Activated B cell treated with CpG ODN at 0.5 μM for 24 hours (primary cell): ENCODE data around the gene CAPN15. TPM values are rescaled to one million over a fixed set of nuclear protein-coding genes. Genes with fewer than 3 reads are reported as not detected.

Experiments used
- ATAC-seq: fragments of 200-7000 bp; cut with Tn5 transposase; one replicate; pipeline ENCODE4 v1.10.0; 2021; ENCODE audit warnings: low read depth, mild to moderate bottlenecking, moderate library complexity
- CTCF ChIA-PET: fragments of 350-600 bp; sonication (Branson Sonifier 250); formaldehyde crosslinking; loops from one replicate; lab custom pipeline; 2021; ENCODE audit warnings: antibody characterized with exemption; lab: Charles Lee
- POLR2A ChIA-PET: fragments of 350-600 bp; sonication (Branson Sonifier 250); formaldehyde crosslinking; loops from one replicate; lab custom pipeline; 2021; ENCODE audit warnings: antibody characterized with exemption; lab: Charles Lee
- DNase-seq: peaks from one replicate; pipeline ENCODE4 v3.0.0; 2022
- H3K27ac Mint-ChIP-seq: one replicate; pipeline ENCODE4 v1.8.0; 2020; ENCODE audit warnings: mixed read lengths
- H3K27me3 Mint-ChIP-seq: one replicate; pipeline ENCODE4 v1.8.0; 2021; ENCODE audit warnings: mixed read lengths
- H3K36me3 Mint-ChIP-seq: one replicate; pipeline ENCODE4 v1.8.0; 2021; ENCODE audit warnings: low read depth, mixed read lengths
- H3K4me1 Mint-ChIP-seq: one replicate; pipeline ENCODE4 v1.8.0; 2021; ENCODE audit warnings: mixed read lengths
- H3K4me3 Mint-ChIP-seq: one replicate; pipeline ENCODE4 v1.8.0; 2020; ENCODE audit warnings: mild to moderate bottlenecking, mixed read lengths
- H3K9me3 Mint-ChIP-seq: one replicate; pipeline ENCODE4 v1.8.0; 2020; ENCODE audit warnings: mixed read lengths
- intact Hi-C: fragments of 100-400 bp; cut with micrococcal nuclease; formaldehyde crosslinking; loops from one replicate; pipeline ENCODE4 v1.15.1; 2024
- total RNA-seq: library from RNA; stranded (reverse); gene quantifications from 2 replicates; pipeline ENCODE4 v1.2.3, GENCODE V29; 2022
- TF ChIP-seq, protein P1 (sequence below): fragments of 200-600 bp; IDR thresholded peaks from one replicate; pipeline ENCODE4 v1.8.0; 2022; ENCODE audit warnings: antibody characterized with exemption, mild to moderate bottlenecking

The CAPN15 gene
- total RNA-seq, 1 donor from 2014 or later, result 95.1 TPM

DNA sequence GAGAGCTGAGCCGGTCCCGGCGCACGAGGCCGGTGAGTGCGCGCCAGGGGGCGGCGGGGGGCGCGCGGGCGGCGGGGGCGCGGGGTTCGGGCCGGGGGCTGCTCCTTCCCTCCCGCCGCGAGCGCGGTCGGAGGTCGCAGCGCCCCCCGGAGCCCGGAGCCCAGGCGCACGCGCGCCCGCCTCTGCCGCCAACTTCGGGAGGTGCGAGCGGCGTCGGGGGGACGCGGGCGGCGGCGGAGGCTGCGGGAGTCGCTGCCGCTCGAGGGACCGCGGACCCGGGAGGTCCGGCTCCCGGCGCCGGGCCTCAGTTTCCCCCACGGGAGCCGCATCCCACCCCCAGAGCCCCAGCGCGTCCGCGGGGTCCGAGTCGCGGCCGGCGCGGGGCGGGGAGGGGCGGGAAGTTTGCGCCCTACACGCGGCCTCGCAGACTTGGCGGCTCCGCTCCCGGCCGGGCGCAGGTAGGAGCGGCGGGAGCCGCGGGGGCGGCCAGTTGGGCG lies 32.7 kb downstream of the CAPN15 start, which contains the start of gene PRR35:
Gene PRR35, plus strand, starts transcription at position 191 of the 497 bp plus-strand sequence. CDS start 2,901 bp downstream, outside the sequence.
- TF ChIP-seq, protein P1, sequence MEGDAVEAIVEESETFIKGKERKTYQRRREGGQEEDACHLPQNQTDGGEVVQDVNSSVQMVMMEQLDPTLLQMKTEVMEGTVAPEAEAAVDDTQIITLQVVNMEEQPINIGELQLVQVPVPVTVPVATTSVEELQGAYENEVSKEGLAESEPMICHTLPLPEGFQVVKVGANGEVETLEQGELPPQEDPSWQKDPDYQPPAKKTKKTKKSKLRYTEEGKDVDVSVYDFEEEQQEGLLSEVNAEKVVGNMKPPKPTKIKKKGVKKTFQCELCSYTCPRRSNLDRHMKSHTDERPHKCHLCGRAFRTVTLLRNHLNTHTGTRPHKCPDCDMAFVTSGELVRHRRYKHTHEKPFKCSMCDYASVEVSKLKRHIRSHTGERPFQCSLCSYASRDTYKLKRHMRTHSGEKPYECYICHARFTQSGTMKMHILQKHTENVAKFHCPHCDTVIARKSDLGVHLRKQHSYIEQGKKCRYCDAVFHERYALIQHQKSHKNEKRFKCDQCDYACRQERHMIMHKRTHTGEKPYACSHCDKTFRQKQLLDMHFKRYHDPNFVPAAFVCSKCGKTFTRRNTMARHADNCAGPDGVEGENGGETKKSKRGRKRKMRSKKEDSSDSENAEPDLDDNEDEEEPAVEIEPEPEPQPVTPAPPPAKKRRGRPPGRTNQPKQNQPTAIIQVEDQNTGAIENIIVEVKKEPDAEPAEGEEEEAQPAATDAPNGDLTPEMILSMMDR, result no peak
- H3K9me3 Mint-ChIP-seq, result no peaks in the 10 kb centered on the region
- DNase-seq (no peak), ATAC-seq (no peak)
- intact Hi-C loops, result no loop called here
- ChIA-PET POLR2A (no interaction called here), CTCF (no interaction called here)
- peaks cover 2% of the 10 kb centered on the region for H3K4me1 Mint-ChIP-seq
- H3K4me3 Mint-ChIP-seq, result no peak within 1 kb of the TSS
- H3K36me3 Mint-ChIP-seq, result no peaks in the 10 kb centered on the region
- H3K27ac Mint-ChIP-seq, result no peak within 1 kb of the TSS
- peaks cover 10% of the 10 kb centered on the region for H3K27me3 Mint-ChIP-seq

DNA sequence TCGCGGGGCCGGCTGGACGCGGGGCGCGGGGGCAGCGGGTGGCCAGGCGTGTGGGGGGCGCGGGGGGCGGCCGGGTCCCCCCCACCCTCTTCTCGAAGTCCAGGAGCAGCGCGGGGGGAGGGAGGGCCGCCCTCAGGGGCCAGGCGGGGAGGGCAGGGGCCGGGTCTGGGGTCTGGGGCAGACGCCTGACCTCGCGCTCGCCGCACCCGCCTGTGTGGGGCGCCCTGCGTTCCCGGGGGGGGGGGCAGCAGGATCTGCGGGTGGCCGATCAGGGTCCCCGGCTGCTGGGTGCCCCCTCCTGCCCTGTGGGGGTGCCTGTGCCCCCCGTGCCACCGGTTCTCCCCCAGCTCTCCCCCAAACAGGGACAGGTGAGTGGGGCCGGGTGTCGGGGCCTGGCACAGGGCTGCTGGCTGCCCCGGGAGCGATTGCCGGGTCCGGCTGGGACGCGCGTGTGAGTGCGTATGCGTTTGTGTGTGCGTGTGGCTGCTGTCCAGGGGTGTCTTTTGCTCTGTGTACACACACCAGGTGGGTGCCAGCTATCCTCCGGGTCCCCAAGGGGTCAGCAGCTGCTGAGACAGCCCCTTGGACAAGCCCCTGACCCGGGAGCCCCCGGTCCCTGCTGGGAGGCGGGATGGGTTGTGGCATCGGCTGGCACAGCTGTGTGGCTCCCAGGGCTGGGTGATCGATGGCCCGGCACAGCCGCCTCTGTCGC lies 33.3 kb downstream of the CAPN15 start:
- no peak for DNase-seq
- TF ChIP-seq, protein P1, result no peak
- ChIA-PET POLR2A (no interaction called here), CTCF (no interaction called here)
- Mint-ChIP-seq H3K27ac (no peak overlapping the region), H3K4me3 (no peak overlapping the region), H3K4me1 (peaks cover 2% of the 10 kb centered on the region), H3K27me3 (peaks cover 10% of the 10 kb centered on the region), H3K9me3 (no peaks in the 10 kb centered on the region), H3K36me3 (no peaks in the 10 kb centered on the region)
- intact Hi-C loops, result no loop called here
- no peak for ATAC-seq

DNA sequence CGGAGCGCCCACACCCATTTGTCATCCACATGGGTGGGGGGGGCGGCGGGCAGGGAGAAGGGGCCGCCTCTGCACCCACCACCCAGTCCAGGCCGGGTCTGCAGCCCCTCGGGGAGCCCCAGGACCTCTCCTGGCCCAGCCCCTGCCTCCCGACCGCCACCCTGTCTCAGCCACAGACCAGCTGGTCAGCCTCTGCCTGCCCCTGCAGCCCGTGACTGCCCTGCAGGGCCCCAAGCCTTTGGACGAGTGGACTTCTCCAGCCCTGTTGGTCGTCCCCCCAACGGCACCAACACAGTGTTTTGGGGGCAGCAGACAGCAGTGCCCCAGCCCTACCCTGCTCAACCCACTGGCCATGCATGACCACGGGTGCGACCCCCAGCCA lies 33.9 kb downstream of the CAPN15 start:
- Mint-ChIP-seq H3K27ac (no peak overlapping the region), H3K4me3 (no peak overlapping the region), H3K36me3 (no peaks in the 10 kb centered on the region), H3K4me1 (peaks cover 5% of the 10 kb centered on the region), H3K27me3 (peaks cover 10% of the 10 kb centered on the region), H3K9me3 (no peaks in the 10 kb centered on the region)
- DNase-seq (no peak), ATAC-seq (no peak)
- intact Hi-C loops, result no loop called here
- POLR2A ChIA-PET, result no interaction called here
- CTCF ChIA-PET, result no interaction called here
- TF ChIP-seq, protein P1, result no peak

DNA sequence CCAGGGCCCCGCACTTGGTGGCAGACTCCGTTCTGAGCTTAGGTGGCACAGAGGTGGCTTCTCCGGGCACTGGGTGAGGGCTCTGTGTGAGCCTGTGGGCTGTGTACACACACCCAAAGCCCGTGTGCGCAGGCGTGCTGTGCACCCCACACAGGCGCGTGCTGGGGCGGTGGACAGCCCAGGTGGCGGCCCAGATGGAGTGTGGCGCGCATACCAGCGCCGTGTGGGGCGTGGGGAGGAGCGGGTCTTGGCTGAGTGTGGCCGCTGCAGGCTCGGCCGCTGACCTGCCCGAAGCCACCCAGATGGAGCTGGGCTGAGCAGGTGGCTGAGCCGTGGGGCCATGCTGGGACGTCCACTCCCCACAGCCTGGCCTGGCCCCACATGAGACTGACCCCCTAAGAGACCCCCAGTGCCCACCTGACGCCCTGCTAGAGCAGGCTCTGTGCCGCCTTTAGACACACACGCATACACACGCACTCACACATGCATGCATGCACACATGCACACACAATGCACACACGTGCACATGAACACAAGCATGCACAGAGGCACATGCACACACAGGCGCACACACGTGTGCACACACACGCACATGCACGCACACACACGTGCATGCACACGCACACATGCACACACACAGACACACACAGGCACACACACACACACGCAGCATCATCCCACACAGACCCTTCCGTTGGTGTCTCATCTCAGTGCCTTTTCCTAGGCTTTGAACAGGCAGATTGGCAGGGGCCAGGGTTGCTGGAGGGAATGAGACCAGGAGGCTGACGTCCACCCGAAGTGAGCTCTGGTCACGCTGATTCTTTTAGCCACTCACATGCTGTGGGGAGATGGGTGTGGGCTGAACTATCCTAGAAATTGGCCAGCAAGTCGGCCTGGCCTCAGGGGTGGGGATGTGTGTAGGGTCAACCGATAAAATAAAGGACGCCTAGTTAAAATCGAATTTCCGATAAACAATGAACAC lies 34.7 kb downstream of the CAPN15 start:
- peaks cover 10% of the 10 kb centered on the region for H3K27me3 Mint-ChIP-seq
- H3K9me3 Mint-ChIP-seq, result no peaks in the 10 kb centered on the region
- DNase-seq, result no peak
- H3K27ac Mint-ChIP-seq, result no peak overlapping the region
- TF ChIP-seq, protein P1, result no peak
- ChIA-PET CTCF (no interaction called here), POLR2A (no interaction called here)
- no peak for ATAC-seq
- H3K36me3 Mint-ChIP-seq, result no peaks in the 10 kb centered on the region
- intact Hi-C loops, result no loop called here
- H3K4me3 Mint-ChIP-seq, result no peak overlapping the region
- H3K4me1 Mint-ChIP-seq, result peaks cover 13% of the 10 kb centered on the region
